Left ventricle myocardium inferior (tissue), 1 donor: Measurements from ENCODE around the gene TSPAN31. TPM values are rescaled to one million over a fixed set of nuclear protein-coding genes. Genes with fewer than 3 reads are reported as not detected.
"Not testable (repeated sequence)": the region's sequence is repeated elsewhere in the genome, so short reads cannot be mapped to it uniquely, and the experiment has no call there.

ENCODE experiments used
- DNase-seq: peaks from one replicate; pipeline ENCODE4 v3.0.0-alpha.2; 2020
- H3K27ac ChIP-seq: fragments of 200-600 bp; replicated peaks from 2 replicates; pipeline ENCODE4 v1.8.0; 2021
- H3K27me3 ChIP-seq: fragments of 200-600 bp; 2 replicates; pipeline ENCODE4 v1.8.0; 2021; ENCODE audit warnings: low read depth
- H3K36me3 ChIP-seq: fragments of 200-600 bp; 2 replicates; pipeline ENCODE4 v1.8.0; 2021
- H3K4me1 ChIP-seq: fragments of 200-600 bp; 2 replicates; pipeline ENCODE4 v1.8.0; 2021
- H3K4me3 ChIP-seq: fragments of 200-600 bp; 2 replicates; pipeline ENCODE4 v1.8.0; 2021; ENCODE audit warnings: mild to moderate bottlenecking, moderate library complexity
- H3K9me3 ChIP-seq: fragments of 200-600 bp; replicated peaks from 2 replicates; pipeline ENCODE4 v1.8.0; 2021
- intact Hi-C: fragments of 100-400 bp; cut with micrococcal nuclease; formaldehyde crosslinking; loops from one replicate; pipeline ENCODE4 v1.11.0; 2022
- total RNA-seq: library from RNA; stranded (reverse); fragmentation: NEBNext Ultra II Directional; extraction: Animal tissue kit (Norgen Biotek cat#: 25700); gene quantifications from one replicate; pipeline ENCODE4 v1.2.1, GENCODE V29; 2021
- TF ChIP-seq, protein P1 (sequence below): fragments of 200-600 bp; IDR thresholded peaks from 2 replicates; pipeline ENCODE4 v1.8.0; 2021; ENCODE audit warnings: antibody characterized with exemption, mild to moderate bottlenecking, borderline replicate concordance
- donor health status: DM: no; HTN: yes; CAD: no; lungs with severe emphysema.

Gene TSPAN31
- total RNA-seq, 1 donor from 2014 or later: 27.2 TPM

DNA sequence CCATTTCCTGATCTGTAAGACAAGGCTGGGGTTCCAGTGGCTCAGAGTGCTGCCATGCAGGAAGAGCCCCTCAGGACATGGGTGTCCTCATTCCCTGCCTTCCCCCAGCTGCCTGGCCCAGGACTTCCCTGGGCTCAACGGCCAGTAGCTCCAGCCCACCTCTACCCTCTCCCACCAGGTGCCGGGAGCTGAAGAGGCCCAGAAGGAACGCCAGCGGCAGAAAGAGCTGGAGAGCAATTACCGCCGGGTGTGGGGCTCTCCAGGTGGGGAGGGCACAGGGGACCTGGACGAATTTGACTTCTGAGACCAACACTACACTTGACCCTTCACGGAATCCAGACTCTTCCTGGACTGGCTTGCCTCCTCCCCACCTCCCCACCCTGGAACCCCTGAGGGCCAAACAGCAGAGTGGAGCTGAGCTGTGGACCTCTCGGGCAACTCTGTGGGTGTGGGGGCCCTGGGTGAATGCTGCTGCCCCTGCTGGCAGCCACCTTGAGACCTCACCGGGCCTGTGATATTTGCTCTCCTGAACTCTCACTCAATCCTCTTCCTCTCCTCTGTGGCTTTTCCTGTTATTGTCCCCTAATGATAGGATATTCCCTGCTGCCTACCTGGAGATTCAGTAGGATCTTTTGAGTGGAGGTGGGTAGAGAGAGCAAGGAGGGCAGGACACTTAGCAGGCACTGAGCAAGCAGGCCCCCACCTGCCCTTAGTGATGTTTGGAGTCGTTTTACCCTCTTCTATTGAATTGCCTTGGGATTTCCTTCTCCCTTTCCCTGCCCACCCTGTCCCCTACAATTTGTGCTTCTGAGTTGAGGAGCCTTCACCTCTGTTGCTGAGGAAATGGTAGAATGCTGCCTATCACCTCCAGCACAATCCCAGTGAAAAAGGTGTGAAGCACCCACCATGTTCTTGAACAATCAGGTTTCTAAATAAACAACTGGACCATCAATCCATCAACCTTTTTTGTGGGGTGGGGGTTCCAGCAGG, 23.9 kb upstream of the TSPAN31 start:
- H3K36me3 ChIP-seq: peaks cover 57% of the 10 kb centered on the region
- H3K27me3 ChIP-seq: peaks cover 19% of the 10 kb centered on the region
- DNase-seq: no peak
- H3K27ac ChIP-seq: no peak overlapping the region
- H3K4me3 ChIP-seq: no peak overlapping the region
- TF ChIP-seq, protein P1, sequence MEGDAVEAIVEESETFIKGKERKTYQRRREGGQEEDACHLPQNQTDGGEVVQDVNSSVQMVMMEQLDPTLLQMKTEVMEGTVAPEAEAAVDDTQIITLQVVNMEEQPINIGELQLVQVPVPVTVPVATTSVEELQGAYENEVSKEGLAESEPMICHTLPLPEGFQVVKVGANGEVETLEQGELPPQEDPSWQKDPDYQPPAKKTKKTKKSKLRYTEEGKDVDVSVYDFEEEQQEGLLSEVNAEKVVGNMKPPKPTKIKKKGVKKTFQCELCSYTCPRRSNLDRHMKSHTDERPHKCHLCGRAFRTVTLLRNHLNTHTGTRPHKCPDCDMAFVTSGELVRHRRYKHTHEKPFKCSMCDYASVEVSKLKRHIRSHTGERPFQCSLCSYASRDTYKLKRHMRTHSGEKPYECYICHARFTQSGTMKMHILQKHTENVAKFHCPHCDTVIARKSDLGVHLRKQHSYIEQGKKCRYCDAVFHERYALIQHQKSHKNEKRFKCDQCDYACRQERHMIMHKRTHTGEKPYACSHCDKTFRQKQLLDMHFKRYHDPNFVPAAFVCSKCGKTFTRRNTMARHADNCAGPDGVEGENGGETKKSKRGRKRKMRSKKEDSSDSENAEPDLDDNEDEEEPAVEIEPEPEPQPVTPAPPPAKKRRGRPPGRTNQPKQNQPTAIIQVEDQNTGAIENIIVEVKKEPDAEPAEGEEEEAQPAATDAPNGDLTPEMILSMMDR: no peak
- H3K4me1 ChIP-seq: peaks cover 3% of the 10 kb centered on the region
- no peaks in the 10 kb centered on the region for H3K9me3 ChIP-seq
- intact Hi-C loops: no loop called here

GRCh38 chr12:57721846-57722608, 22.8 kb upstream of the TSPAN31 start:
- H3K36me3 ChIP-seq: peaks cover 45% of the 10 kb centered on the region
- H3K27ac ChIP-seq, H3K4me3 ChIP-seq, intact Hi-C loops, H3K9me3 ChIP-seq, DNase-seq: not testable (repeated sequence)
- H3K27me3 ChIP-seq: peaks cover 25% of the 10 kb centered on the region
- peaks cover 14% of the 10 kb centered on the region for H3K4me1 ChIP-seq

DNA sequence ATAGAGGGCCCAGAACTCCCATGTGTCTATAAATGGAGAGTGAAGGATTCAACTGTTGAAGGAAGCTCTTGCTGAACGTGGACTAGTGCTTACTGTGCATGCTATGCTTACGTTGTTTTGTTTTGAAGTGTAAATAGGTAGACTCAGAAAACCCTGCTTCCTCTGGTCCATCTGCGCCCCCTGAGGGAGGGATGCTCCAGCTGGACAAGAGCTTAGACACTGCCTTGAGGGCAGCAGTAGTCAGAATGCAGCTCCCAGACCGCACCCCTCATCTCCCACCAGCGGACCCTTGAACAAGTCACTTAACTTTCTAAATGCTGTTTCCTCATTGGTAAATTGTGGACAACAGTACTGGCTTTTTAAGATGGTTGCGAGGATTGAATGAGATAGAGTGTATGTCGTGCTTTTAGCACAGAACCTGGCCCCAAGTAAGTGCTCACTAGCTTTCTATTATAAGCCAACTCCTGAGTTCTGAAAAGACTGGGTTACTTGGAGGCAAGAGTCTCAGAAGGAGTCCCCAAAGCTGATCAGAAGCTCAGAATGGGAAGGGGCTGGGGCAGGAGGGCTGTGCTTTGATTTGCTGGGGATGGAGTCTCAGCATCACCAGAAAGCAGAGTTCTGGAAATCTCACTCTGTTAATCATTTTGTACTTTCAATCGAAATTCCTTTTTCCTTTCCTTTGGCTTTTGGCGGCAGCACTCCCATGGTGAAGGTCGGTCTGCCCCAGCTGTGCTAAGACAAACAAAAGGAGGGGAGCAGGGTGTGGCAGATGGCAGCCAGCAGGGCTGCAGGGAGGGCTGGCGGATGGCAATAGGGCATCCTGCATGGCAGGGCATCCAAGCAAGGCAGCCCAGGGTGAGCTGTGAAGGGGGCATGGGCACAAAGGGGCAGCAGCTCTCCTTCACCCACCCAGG, 21.9 kb upstream of the TSPAN31 start:
- DNase-seq: no peak
- no peak overlapping the region for H3K27ac ChIP-seq
- peaks cover 36% of the 10 kb centered on the region for H3K36me3 ChIP-seq
- H3K27me3 ChIP-seq: peaks cover 31% of the 10 kb centered on the region
- TF ChIP-seq, protein P1: no peak
- peaks cover 23% of the 10 kb centered on the region for H3K4me1 ChIP-seq
- intact Hi-C loops: no loop called here
- no peaks in the 10 kb centered on the region for H3K9me3 ChIP-seq
- no peak overlapping the region for H3K4me3 ChIP-seq

GRCh38 chr12:57723630-57723962, 21.2 kb upstream of the TSPAN31 start:
- peaks cover 33% of the 10 kb centered on the region for H3K27me3 ChIP-seq
- no peak for DNase-seq
- H3K36me3 ChIP-seq: peaks cover 30% of the 10 kb centered on the region
- H3K4me3 ChIP-seq: no peak overlapping the region
- intact Hi-C loops: no loop called here
- no peaks in the 10 kb centered on the region for H3K9me3 ChIP-seq
- TF ChIP-seq, protein P1: no peak
- H3K27ac ChIP-seq: no peak overlapping the region
- peaks cover 23% of the 10 kb centered on the region for H3K4me1 ChIP-seq

DNA sequence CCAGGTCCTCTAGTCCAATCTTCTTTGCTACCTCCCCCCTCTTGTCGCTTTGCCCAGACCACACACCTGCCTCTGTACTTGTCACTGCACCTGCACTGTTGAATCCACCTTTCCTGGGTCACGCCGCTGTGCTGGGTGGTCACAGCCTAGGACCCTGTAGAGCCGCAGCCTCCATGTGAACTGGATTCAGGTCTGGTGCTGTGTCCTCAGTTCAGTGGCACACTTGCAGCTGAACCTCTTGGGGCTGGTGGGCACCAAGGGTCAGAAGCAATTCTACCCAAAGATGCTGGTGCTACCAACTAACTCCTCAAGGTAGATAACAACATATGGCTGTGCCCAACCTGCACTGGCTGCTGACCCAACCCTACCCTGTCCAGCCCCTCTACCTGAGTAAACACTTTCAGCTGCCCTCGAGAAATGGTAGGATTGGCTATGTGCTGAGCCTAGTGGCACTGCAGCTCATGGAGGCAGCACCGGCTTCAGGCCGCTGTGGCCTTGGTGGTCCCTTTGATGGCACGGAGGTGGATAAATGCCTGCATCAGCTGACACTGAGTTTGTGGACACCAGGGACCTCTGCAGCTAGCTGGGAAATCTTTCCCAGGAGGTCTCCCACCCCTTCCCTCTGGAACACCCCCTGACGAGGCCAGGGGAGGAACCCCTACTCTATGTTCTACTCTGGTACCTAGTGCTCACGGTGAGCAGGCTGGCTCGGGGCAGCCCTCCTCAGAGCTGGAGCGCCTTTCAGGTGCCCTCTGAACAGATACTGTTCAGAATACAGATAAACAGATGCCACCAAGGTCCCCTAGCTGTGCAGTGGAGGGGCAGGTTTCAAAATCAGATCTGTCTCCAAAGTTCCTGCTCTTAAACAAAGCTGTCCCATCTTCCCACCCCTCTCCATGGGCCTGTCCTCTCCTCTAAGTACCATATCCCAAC, 20.6 kb upstream of the TSPAN31 start:
- Histone ChIP-seq H3K9me3 (no peaks in the 10 kb centered on the region), H3K4me3 (no peak overlapping the region), H3K27ac (no peak overlapping the region), H3K27me3 (peaks cover 33% of the 10 kb centered on the region), H3K4me1 (peaks cover 23% of the 10 kb centered on the region), H3K36me3 (peaks cover 23% of the 10 kb centered on the region)
- TF ChIP-seq, protein P1: no peak
- no peak for DNase-seq
- intact Hi-C loops: no loop called here
